Progenitor cell of endocrine pancreas (in vitro differentiated cells): Measurements from ENCODE around the gene PTPRD. TPM values are rescaled to one million over a fixed set of nuclear protein-coding genes. Genes with fewer than 3 reads are reported as not detected.

ENCODE experiments used
- DNase-seq: peaks from one replicate; pipeline ENCODE4 v3.0.0; 2021; ENCODE audit warnings: low spot score; ENCODE audit not compliant: unreplicated experiment
- H3K27ac Mint-ChIP-seq: 2 replicates; pipeline ENCODE4 v1.8.0; 2021; ENCODE audit warnings: mild to moderate bottlenecking, moderate library complexity, mixed read lengths
- H3K27me3 Mint-ChIP-seq: 2 replicates; pipeline ENCODE4 v1.8.0; 2021; ENCODE audit warnings: mixed read lengths
- H3K36me3 Mint-ChIP-seq: 2 replicates; pipeline ENCODE4 v1.8.0; 2022; ENCODE audit warnings: mixed read lengths; ENCODE audit not compliant: insufficient read depth
- H3K4me1 Mint-ChIP-seq: 2 replicates; pipeline ENCODE4 v1.8.0; 2021; ENCODE audit warnings: low read depth, mixed read lengths
- H3K4me3 Mint-ChIP-seq: 2 replicates; pipeline ENCODE4 v1.8.0; 2021; ENCODE audit warnings: low read depth, mild to moderate bottlenecking, moderate library complexity, mixed read lengths
- H3K9me3 Mint-ChIP-seq: 2 replicates; pipeline ENCODE4 v1.8.0; 2021; ENCODE audit warnings: low read depth, mixed read lengths
- CTCF ChIP-seq: fragments of 200-600 bp; sonication (generic); IDR thresholded peaks from one replicate; pipeline ENCODE4 v1.5.0; 2021; ENCODE audit warnings: antibody characterized with exemption, mild to moderate bottlenecking; ENCODE audit not compliant: unreplicated experiment
- total RNA-seq: library from RNA; stranded (reverse); gene quantifications from 2 replicates; pipeline ENCODE4 v1.2.1, GENCODE V29; 2021

Gene PTPRD
- total RNA-seq, 1 donor from 2014 or later: 124 TPM

- Mint-ChIP-seq H3K9me3 (no peaks in the 10 kb centered on the region), H3K27ac (no peak overlapping the region), H3K4me3 (no peak overlapping the region), H3K36me3 (no peaks in the 10 kb centered on the region), H3K27me3 (no peaks in the 10 kb centered on the region), H3K4me1 (peaks cover 7% of the 10 kb centered on the region)
- TF ChIP-seq CTCF: peak; percentile 10
- no peak for DNase-seq
Measured at GRCh38 chr9:10232352-10232930, 380.4 kb downstream of the PTPRD start.

GRCh38 chr9:10230512-10230911, 382.3 kb downstream of the PTPRD start:
- no peak for TF ChIP-seq CTCF
- H3K36me3 Mint-ChIP-seq: no peaks in the 10 kb centered on the region
- no peak for DNase-seq
- H3K27ac Mint-ChIP-seq: no peak overlapping the region
- no peaks in the 10 kb centered on the region for H3K27me3 Mint-ChIP-seq
- no peaks in the 10 kb centered on the region for H3K9me3 Mint-ChIP-seq
- peaks cover 3% of the 10 kb centered on the region for H3K4me1 Mint-ChIP-seq
- no peak overlapping the region for H3K4me3 Mint-ChIP-seq

- DNase-seq: no peak
- H3K4me1 Mint-ChIP-seq: peaks cover 3% of the 10 kb centered on the region
- H3K4me3 Mint-ChIP-seq: no peak overlapping the region
- no peaks in the 10 kb centered on the region for H3K36me3 Mint-ChIP-seq
- TF ChIP-seq CTCF: no peak
- H3K27me3 Mint-ChIP-seq: no peaks in the 10 kb centered on the region
- no peaks in the 10 kb centered on the region for H3K9me3 Mint-ChIP-seq
- H3K27ac Mint-ChIP-seq: no peak overlapping the region
Measured at GRCh38 chr9:10228082-10228481, 384.7 kb downstream of the PTPRD start.

- H3K9me3 Mint-ChIP-seq: no peaks in the 10 kb centered on the region
- TF ChIP-seq CTCF: no peak
- H3K4me1 Mint-ChIP-seq: peaks cover 3% of the 10 kb centered on the region
- H3K4me3 Mint-ChIP-seq: no peak overlapping the region
- no peaks in the 10 kb centered on the region for H3K27me3 Mint-ChIP-seq
- H3K36me3 Mint-ChIP-seq: no peaks in the 10 kb centered on the region
- H3K27ac Mint-ChIP-seq: no peak overlapping the region
- no peak for DNase-seq
Measured at GRCh38 chr9:10226996-10227395, 385.8 kb downstream of the PTPRD start.

- H3K9me3 Mint-ChIP-seq: no peaks in the 10 kb centered on the region
- H3K36me3 Mint-ChIP-seq: no peaks in the 10 kb centered on the region
- peaks cover 17% of the 10 kb centered on the region for H3K27me3 Mint-ChIP-seq
- H3K4me3 Mint-ChIP-seq: no peak overlapping the region
- no peak overlapping the region for H3K27ac Mint-ChIP-seq
- TF ChIP-seq CTCF: no peak
- DNase-seq: no peak
- H3K4me1 Mint-ChIP-seq: no peaks in the 10 kb centered on the region
Measured at GRCh38 chr9:10212702-10213101, 400.1 kb downstream of the PTPRD start.
